Upper lobe of right lung (tissue), 1 donor: Measurements from ENCODE around the gene PRKAB1. TPM values are rescaled to one million over a fixed set of nuclear protein-coding genes. Genes with fewer than 3 reads are reported as not detected.

ENCODE experiments used
- ATAC-seq: fragments of 200-7000 bp; cut with Tn5 transposase; one replicate; pipeline ENCODE4 v1.9.1; 2020; ENCODE audit warnings: mild to moderate bottlenecking, moderate library complexity
- DNase-seq: peaks from one replicate; pipeline ENCODE4 v3.0.0-alpha.2; 2020
- H3K27ac ChIP-seq: fragments of 200-600 bp; one replicate; pipeline ENCODE4 v1.8.0; 2022
- H3K27me3 ChIP-seq: fragments of 200-600 bp; one replicate; pipeline ENCODE4 v1.8.0; 2022; ENCODE audit warnings: mild to moderate bottlenecking
- H3K36me3 ChIP-seq: fragments of 200-600 bp; one replicate; pipeline ENCODE4 v1.8.0; 2022
- H3K4me1 ChIP-seq: fragments of 200-600 bp; one replicate; pipeline ENCODE4 v1.8.0; 2022
- H3K4me3 ChIP-seq: fragments of 200-600 bp; one replicate; pipeline ENCODE4 v1.8.0; 2022; ENCODE audit warnings: mild to moderate bottlenecking
- H3K9me3 ChIP-seq: fragments of 200-600 bp; one replicate; pipeline ENCODE4 v1.8.0; 2022
- intact Hi-C: fragments of 100-400 bp; cut with DNase I; formaldehyde crosslinking; loops from one replicate; pipeline ENCODE4 v1.11.0; 2022
- total RNA-seq: library from RNA; stranded (reverse); fragmentation: NEBNext Ultra II Directional; extraction: Animal tissue kit (Norgen Biotek cat#: 25700); gene quantifications from one replicate; pipeline ENCODE4 v1.2.1, GENCODE V29; 2021
- TF ChIP-seq, protein P1 (sequence below): fragments of 200-600 bp; IDR thresholded peaks from one replicate; pipeline ENCODE4 v1.8.0; 2022; ENCODE audit warnings: antibody characterized with exemption
- donor health status: DM: no; HTN: yes; CAD: no; lungs with severe emphysema.

PRKAB1 gene
- total RNA-seq, 1 donor from 2014 or later: 54.7 TPM

- Histone ChIP-seq H3K36me3 (no peaks in the 10 kb centered on the region), H3K9me3 (no peaks in the 10 kb centered on the region), H3K27me3 (no peaks in the 10 kb centered on the region), H3K4me1 (peaks cover 4% of the 10 kb centered on the region), H3K27ac (no peak overlapping the region), H3K4me3 (no peak overlapping the region)
- ATAC-seq (no peak), DNase-seq (no peak)
- intact Hi-C loops: no loop called here
- TF ChIP-seq, protein P1, sequence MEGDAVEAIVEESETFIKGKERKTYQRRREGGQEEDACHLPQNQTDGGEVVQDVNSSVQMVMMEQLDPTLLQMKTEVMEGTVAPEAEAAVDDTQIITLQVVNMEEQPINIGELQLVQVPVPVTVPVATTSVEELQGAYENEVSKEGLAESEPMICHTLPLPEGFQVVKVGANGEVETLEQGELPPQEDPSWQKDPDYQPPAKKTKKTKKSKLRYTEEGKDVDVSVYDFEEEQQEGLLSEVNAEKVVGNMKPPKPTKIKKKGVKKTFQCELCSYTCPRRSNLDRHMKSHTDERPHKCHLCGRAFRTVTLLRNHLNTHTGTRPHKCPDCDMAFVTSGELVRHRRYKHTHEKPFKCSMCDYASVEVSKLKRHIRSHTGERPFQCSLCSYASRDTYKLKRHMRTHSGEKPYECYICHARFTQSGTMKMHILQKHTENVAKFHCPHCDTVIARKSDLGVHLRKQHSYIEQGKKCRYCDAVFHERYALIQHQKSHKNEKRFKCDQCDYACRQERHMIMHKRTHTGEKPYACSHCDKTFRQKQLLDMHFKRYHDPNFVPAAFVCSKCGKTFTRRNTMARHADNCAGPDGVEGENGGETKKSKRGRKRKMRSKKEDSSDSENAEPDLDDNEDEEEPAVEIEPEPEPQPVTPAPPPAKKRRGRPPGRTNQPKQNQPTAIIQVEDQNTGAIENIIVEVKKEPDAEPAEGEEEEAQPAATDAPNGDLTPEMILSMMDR: no peak
Observed at GRCh38 chr12:119627019-119627643, 40.8 kb upstream of the PRKAB1 start.

DNA sequence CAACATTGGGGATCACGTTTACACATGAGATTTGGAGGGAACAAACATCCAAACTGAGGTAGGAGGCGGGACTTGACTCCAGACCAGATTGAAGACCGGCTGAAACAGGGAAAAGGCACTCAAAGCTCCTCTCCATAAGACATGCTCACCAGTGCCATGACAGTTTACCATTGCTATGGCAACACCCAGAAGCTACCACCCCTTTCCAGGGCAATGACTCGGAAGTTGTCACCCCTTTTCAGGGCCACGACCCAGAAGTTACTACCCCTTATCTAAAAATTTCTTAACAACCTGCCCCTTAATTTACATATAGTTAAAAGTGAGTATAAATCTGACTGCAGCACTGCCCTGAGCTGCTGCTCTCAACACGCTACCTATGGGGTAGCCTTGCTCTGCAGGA lies 40.2 kb upstream of the PRKAB1 start:
- H3K36me3 ChIP-seq: no peaks in the 10 kb centered on the region
- no peak for ATAC-seq
- no peak overlapping the region for H3K4me3 ChIP-seq
- TF ChIP-seq, protein P1: no peak
- intact Hi-C loops: no loop called here
- peaks cover 4% of the 10 kb centered on the region for H3K4me1 ChIP-seq
- no peak for DNase-seq
- no peaks in the 10 kb centered on the region for H3K9me3 ChIP-seq
- no peaks in the 10 kb centered on the region for H3K27me3 ChIP-seq
- H3K27ac ChIP-seq: no peak overlapping the region

DNA sequence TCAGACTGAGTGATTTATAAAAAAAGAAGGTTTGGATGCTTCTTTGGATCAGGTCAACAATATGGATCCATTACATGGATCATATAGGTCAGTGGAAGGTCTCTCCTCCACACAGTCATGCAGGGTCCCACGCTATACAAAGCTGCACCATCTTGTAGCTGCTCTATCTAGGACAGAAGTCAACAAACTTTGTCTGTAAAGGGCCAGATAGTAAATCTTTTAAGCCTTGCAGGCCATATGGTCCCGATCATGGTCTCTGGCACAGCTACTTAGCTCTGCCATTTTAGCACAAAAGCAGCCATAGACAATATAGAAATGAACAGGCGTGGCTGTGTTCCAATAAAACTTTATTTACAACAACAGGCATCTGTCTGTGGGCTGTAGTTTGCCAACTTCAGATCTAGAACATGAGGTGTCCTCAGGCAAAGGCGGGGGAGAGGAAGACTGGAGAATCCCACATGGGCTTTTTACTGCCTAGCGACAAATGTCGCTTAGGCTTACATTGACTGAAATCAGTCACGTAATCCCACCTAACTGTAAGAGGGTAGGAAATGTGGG lies 37.6 kb upstream of the PRKAB1 start:
- Histone ChIP-seq H3K4me3 (no peak overlapping the region), H3K27me3 (no peaks in the 10 kb centered on the region), H3K9me3 (no peaks in the 10 kb centered on the region), H3K36me3 (no peaks in the 10 kb centered on the region), H3K4me1 (peaks cover 4% of the 10 kb centered on the region), H3K27ac (no peak overlapping the region)
- intact Hi-C loops: no loop called here
- TF ChIP-seq, protein P1: no peak
- no peak for DNase-seq
- ATAC-seq: no peak

DNA sequence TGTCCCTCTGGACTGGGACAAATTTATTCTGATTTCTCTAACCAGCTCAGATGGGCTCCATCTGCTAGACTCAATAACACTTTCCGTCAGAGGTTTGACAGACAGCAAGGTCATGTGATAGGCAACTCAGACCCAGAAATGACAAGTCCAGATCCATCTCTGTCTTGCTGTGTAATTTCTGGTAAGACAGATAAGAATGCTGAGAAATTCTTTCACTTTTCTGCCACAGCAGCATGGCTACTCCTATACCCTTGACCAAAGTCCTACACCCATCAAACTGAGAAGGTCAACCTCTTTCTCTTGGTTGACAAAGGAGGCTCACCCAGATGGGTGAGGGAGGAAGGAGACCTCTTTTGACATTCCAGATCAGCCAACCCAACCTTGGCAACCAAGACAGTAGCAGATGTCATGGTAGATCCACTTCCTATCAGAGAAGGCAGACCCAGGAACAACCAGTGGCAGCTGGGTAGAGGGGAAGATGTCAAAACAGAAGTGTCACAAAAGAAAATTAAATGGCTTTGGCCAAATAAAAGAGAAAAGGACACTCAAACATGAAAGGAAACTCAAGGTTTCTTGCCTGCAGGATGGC lies 36.9 kb upstream of the PRKAB1 start:
- ATAC-seq: no peak
- Histone ChIP-seq H3K36me3 (no peaks in the 10 kb centered on the region), H3K4me1 (peaks cover 4% of the 10 kb centered on the region), H3K9me3 (no peaks in the 10 kb centered on the region), H3K27ac (no peak overlapping the region), H3K4me3 (no peak overlapping the region), H3K27me3 (no peaks in the 10 kb centered on the region)
- DNase-seq: no peak
- TF ChIP-seq, protein P1: no peak
- intact Hi-C loops: no loop called here

- intact Hi-C loops: no loop called here
- DNase-seq (no peak), ATAC-seq (no peak)
- Histone ChIP-seq H3K27ac (no peak overlapping the region), H3K27me3 (no peaks in the 10 kb centered on the region), H3K9me3 (no peaks in the 10 kb centered on the region), H3K4me1 (peaks cover 4% of the 10 kb centered on the region), H3K36me3 (no peaks in the 10 kb centered on the region), H3K4me3 (no peak overlapping the region)
- TF ChIP-seq, protein P1: no peak
Observed at GRCh38 chr12:119631930-119632678, 35.8 kb upstream of the PRKAB1 start.
